ENCODE measurements around the gene ZNF30. TPM values are rescaled to one million over a fixed set of nuclear protein-coding genes. Genes with fewer than 3 reads are reported as not detected.
"Not testable (repeated sequence)": the region's sequence is repeated elsewhere in the genome, so short reads cannot be mapped to it uniquely, and the experiment has no call there.

The ZNF30 gene
- total RNA-seq, 2 experiments from 2014 or later: 4.2 to 4.4 TPM

DNA sequence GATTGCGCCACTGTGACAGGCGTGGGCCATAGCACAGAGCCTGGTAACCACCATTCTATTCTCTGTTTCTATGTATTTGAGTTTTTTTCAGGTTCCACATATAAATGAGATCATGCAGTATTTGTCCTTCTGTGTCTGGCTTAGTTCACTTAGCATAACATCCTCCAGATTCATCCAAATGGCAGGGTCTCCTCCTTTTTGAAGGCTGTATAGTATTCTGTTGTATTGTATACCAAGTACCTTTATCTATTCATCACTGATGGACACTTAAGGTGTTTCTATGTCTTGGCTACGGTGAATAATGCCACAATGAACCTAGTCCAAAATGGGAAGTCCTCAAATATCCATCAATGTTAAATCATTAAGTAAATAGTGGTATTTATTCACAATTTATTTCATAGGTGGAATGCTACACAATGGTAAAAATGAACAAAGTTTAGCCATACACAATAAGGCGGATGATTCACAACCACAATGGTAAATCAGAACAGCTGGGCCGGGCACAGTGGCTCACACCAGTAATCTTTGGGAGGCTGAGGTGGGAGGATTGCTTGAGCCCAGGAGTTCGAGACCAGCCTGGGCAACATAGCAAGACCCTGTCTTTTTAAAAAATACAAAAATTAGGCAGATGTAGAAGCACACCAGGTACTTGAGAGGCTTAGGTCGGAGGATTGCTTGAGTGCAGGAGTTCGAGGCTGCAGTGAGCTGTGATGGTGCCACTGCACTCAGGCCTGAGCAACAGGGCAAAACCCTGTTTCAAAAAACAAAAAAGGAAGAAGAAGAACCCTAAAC is 65.0 kb downstream of the ZNF30 start:
- DNase-seq: no peak
- ChIA-PET CTCF (interaction anchor here (0.7 to 2.6 kb wide), 6 partner anchors 11 to 21 kb away, joined by 3 to 11 read pairs (median 4); no protein-coding TSS in a partner anchor), POLR2A (interaction anchor here (0.7 to 2.9 kb wide), 4 partner anchors 8 to 21 kb away, joined by 3 to 9 read pairs (median 3); partner anchors contain the start of gene GRAMD1A)
- H3K27me3 Mint-ChIP-seq: no peaks in the 10 kb centered on the region
- peak overlapping the region; percentile 13 for H3K27ac Mint-ChIP-seq
- no peaks in the 10 kb centered on the region for H3K9me3 Mint-ChIP-seq
- intact Hi-C loops (cut with micrococcal nuclease): no loop called here
- no peak overlapping the region for H3K4me3 Mint-ChIP-seq
- TF ChIP-seq, protein P1, sequence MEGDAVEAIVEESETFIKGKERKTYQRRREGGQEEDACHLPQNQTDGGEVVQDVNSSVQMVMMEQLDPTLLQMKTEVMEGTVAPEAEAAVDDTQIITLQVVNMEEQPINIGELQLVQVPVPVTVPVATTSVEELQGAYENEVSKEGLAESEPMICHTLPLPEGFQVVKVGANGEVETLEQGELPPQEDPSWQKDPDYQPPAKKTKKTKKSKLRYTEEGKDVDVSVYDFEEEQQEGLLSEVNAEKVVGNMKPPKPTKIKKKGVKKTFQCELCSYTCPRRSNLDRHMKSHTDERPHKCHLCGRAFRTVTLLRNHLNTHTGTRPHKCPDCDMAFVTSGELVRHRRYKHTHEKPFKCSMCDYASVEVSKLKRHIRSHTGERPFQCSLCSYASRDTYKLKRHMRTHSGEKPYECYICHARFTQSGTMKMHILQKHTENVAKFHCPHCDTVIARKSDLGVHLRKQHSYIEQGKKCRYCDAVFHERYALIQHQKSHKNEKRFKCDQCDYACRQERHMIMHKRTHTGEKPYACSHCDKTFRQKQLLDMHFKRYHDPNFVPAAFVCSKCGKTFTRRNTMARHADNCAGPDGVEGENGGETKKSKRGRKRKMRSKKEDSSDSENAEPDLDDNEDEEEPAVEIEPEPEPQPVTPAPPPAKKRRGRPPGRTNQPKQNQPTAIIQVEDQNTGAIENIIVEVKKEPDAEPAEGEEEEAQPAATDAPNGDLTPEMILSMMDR (IDR thresholded peaks at IDR 0.05): no peak
- H3K4me1 Mint-ChIP-seq (ENCODE audit: low read depth): peaks cover 36% of the 10 kb centered on the region
- H3K36me3 Mint-ChIP-seq (ENCODE audit: low read depth): no peaks in the 10 kb centered on the region
- ATAC-seq: no peak

DNA sequence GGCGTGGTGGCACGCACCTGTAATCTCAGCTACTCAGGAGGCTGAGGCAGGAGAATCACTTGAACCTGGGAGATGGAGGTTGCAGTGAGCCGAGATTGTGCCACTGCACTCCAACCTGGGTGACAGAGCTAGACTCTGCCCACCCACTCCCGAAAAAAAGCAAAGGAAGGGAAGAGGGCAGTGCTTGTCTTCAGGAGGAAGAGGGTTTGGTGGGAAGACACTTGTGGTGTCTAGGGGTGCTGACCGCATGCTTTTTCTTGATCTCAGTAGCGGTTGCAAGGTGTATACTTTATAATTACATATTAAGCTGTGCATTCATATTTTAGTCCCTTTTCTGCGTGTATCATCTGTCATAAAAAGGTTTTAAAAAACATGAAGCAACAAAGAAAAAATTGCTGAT is 65.9 kb downstream of the ZNF30 start:
- ChIA-PET CTCF (interaction anchor here (0.7 to 1.5 kb wide), 4 partner anchors 12 to 21 kb away, joined by 3 to 4 read pairs (median 4); no protein-coding TSS in a partner anchor), POLR2A (interaction anchor here (1.0 to 1.2 kb wide), 2 partner anchors 7 to 9 kb away, joined by 3 read pairs; partner anchors contain the start of gene GRAMD1A)
- intact Hi-C loops (cut with micrococcal nuclease); DNase-seq; H3K4me3 Mint-ChIP-seq; H3K27me3 Mint-ChIP-seq; H3K27ac Mint-ChIP-seq; H3K36me3 Mint-ChIP-seq (ENCODE audit: low read depth); ATAC-seq; H3K9me3 Mint-ChIP-seq: not testable (repeated sequence)
- peaks cover 42% of the 10 kb centered on the region for H3K4me1 Mint-ChIP-seq (ENCODE audit: low read depth)

DNA sequence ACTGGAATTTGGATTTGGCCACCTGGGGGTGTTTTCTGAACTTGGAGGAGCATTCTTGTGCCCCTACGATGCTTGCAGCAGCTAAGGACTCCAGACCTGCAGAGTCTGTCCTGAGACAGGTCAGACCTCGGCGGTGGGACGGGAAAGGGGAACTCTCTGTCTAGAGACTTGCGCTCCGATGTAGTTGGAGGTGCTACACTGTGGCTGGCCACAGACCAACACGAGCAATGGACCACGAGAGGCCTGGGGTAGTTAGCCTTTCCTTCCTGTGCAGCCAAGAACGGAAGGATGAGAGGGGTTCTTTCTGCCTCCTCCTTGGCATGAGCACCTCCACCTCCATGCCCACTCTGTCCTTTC is 67.6 kb downstream of the ZNF30 start:
- Mint-ChIP-seq H3K4me1 (ENCODE audit: low read depth) (peaks cover 45% of the 10 kb centered on the region), H3K27ac (no peak overlapping the region), H3K4me3 (no peak overlapping the region), H3K27me3 (no peaks in the 10 kb centered on the region), H3K9me3 (no peaks in the 10 kb centered on the region), H3K36me3 (ENCODE audit: low read depth) (peaks cover 2% of the 10 kb centered on the region)
- ATAC-seq (no peak), DNase-seq (no peak)
- ChIA-PET CTCF (interaction anchor here (2.5 kb wide), 1 partner anchor 50 kb away, joined by 7 read pairs; no protein-coding TSS in a partner anchor), POLR2A (interaction anchor here (1.3 kb wide), 1 partner anchor 18 kb away, joined by 3 read pairs; no protein-coding TSS in a partner anchor)
- TF ChIP-seq, protein P1 (IDR thresholded peaks at IDR 0.05): no peak
- intact Hi-C loops (cut with micrococcal nuclease): no loop called here

Other genes with a start within 250 kb of the ZNF30 start
- gene SCGB2B2, start 249.7 kb upstream of the ZNF30 start, total RNA-seq: under 1 TPM; 0.25 to 0.47 TPM
- 10 to 100 TPM; 14.9 to 15.9 TPM for gene ZNF302, start 249.2 kb upstream of the ZNF30 start, total RNA-seq
- gene ZNF181, start 192.7 kb upstream of the ZNF30 start, total RNA-seq: 1 to 10 TPM; 2.8 to 5.1 TPM
- 1 to 10 TPM; 3.5 to 5.0 TPM for gene ZNF599, start 153.7 kb upstream of the ZNF30 start, total RNA-seq
- gene ZNF792, start 37.3 kb downstream of the ZNF30 start, total RNA-seq: 1 to 10 TPM; 5.1 to 5.6 TPM
- gene GRAMD1A, start 73.4 kb downstream of the ZNF30 start, total RNA-seq: 100 to 1,000 TPM; 128 to 134 TPM
- under 1 TPM; 0.63 to 0.90 TPM for gene SCN1B, start 103.6 kb downstream of the ZNF30 start, total RNA-seq
- gene HPN, start 114.8 kb downstream of the ZNF30 start, total RNA-seq: under 1 TPM in 1 of 2 experiments, not detected in 1; 0.11 TPM
- not detected for gene FXYD3, start 188.9 kb downstream of the ZNF30 start, total RNA-seq
- gene LGI4, start 208.2 kb downstream of the ZNF30 start, total RNA-seq: under 1 TPM; 0.25 to 0.27 TPM
- gene FXYD1, start 211.9 kb downstream of the ZNF30 start, total RNA-seq: 1 to 10 TPM in 1 of 2 experiments, not detected in 1; 1.9 TPM
- gene FXYD7, start 216.4 kb downstream of the ZNF30 start, total RNA-seq: under 1 TPM in 1 of 2 experiments, not detected in 1; 0.38 TPM
- gene FXYD5, start 227.8 kb downstream of the ZNF30 start, total RNA-seq: 100 to 1,000 TPM; 225 to 241 TPM

Data from activated CD8-positive, alpha-beta T cell treated with anti-CD3 and anti-CD28 coated beads for 36 hours (primary cell).